ENCODE results near the gene CNPPD1. TPM values are rescaled to one million over a fixed set of nuclear protein-coding genes. Genes with fewer than 3 reads are reported as not detected.

CNPPD1 gene
- total RNA-seq, 1 experiment from 2014 or later, result 41.3 TPM

DNA sequence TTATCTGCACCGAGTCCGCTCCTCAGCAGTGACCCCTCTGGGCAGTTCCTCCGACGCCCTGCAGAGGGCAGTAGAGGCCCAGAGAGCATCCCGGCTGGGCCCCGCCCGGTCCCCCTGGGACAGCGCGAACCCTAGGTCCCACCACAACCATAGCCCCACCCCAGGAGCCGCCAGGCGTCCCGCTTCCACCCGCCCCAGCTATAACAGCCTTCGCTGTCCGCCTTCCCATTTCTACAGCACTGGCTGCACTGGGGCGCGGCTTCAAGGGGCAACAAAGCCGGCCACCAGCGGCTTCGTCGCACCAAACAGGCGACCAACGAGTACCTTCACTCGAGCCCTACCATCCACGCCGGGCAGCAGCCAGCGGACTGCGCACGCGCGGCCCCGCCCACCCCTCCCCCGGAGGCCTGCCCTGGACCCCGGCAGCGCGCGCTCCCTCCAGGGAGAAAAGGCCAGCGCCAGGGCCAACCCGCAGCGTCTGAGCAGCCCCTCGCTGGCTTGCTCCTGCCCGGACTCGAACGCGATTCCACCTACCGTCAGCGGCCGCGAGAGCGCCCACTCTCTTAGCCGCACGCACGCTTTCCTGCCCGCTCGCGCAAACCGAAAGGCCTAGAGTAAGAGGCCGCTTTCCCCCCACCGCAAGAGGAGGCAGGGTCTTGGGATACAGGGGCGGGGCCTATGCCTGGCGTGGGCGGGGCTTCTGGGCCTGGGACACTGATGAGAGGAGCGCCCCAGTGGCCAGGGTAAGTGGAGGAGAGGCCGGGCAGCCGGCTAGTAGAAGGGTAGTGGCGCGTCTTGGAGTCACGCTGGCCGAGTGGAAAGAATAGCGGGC is 16.3 kb downstream of the CNPPD1 start, which contains the start of gene NHEJ1:
Gene NHEJ1, minus strand, starts transcription at position 630 of the 832 bp plus-strand sequence. CDS start 2,453 bp downstream, outside the sequence.
- DNase-seq (ENCODE audit: low read depth), result peak; percentile 94

DNA sequence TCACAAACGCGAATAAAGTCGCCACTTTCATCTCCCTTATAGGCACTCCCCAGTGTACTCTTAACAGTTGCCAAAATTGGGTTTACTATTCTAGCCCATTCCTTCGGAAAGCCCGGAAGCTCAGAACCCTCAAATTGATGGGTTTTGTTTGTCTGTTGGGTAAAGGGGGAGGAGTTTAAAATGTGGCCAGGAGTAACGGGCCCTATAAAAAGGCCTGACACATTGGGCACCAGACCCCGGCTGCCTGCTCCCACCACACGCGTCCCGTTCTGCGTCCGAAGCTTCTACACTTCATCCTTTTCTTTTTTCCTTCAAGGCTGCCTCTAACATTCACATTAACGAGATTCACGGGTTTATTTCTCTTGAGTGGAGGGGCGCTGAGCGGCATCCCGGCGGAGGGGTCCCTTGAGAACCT is 16.9 kb downstream of the CNPPD1 start:
- no peak for DNase-seq (ENCODE audit: low read depth)

DNA sequence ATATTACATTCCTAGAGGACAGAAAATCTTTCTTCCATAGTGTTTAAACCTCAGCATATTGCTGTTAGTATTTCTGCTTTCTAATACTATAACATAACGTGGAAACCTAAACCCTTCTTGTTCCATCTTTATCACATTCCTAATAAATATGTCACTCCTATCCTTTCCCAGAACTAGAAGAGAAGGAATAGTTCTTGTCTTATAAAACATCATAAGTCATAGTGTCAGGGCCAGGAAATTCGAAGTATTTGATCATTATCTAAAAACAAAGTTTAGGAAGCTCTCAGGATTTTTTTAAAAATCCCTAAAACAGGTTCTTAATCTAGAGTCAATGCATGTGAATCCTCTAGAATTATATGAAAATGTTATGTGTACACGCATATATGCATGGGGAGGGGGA is 18.1 kb downstream of the CNPPD1 start:
- no peak for DNase-seq (ENCODE audit: low read depth)

DNA sequence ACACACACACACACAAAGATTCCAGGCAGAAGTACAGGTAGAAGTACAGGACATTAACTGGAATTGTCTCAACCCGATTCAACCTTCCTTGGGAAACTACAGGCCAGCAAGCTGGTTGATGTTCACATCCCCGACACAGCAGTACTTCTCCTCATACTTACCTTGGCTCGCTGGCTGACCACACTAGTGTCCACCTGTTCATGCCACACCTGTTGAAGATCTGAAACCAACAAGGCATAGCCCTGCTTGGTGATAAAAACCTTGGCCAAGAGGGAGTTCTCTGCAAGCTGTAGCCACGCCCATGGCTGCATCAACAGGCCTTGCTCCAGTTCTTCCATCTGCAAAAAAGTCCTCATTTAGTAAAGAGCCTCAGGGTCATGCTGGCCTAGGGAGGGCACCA is 18.7 kb downstream of the CNPPD1 start:
- no peak for DNase-seq (ENCODE audit: low read depth)

DNA sequence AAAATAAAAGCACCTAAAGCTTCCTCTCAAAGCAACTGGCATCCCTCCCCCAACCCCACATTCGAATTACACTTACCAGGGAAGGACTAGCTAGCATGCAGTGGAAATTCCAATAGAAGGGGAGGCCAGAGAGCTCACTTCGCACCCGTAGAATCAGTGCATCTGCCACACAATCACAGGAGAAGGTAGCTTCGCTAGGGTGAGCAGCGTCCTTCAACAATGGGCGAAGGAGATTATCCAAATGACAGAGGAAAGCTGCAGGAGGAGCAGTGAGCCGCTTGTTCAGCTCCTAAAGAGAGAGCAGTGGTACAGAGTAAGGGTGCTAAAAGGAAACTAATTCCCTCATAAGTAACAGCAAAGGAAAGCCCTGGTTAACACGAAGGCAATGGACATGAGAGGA is 19.3 kb downstream of the CNPPD1 start:
- no peak for DNase-seq (ENCODE audit: low read depth)

DNA sequence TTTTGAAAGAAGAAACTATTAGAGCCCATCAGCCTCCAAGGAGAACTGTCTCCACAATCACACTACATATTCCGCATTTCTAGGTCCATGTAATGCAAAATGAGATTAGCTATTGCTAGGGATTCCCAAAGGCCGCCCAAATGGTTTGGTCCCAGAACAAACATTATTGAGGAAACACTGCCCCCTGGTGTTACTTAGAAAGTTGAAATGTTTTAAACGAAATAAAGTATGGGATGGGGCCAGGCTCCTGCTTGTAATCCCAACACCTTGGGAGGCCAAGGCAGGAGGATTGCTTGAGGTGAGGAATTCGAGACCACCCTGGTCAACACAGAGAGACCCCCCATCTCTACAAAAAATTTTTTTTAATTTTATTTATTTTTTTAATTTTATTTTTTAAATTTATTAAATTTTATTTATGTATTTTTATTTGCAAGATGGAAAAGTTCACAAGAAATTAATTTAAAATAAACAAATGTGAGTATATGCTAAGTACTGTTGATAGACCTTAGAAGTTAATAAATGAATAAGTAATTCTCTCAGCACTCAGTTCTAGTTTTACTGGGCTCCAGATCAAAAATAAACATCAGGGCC is 21.6 kb downstream of the CNPPD1 start:
- peak; percentile 61 for DNase-seq (ENCODE audit: low read depth)

DNA sequence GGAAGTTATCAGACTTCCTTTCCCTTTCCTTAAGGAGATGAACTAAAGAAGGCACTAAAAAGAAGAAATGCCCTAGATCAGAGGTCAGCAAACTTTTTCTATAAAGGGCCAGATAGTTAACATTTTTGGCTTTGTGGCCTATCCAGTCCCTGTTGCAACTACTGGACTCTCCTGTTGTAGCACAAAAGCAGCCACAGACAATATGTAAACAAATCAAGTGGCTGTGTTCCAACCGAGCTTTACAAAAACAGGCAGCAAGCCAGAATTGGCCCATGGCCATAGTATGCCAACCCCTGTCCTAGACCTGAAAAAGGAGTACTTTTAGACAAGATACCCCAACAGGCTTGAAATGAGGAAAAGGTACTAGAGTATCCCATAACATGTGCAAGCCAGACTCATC is 27.1 kb downstream of the CNPPD1 start:
- DNase-seq (ENCODE audit: low read depth), result no peak

DNA sequence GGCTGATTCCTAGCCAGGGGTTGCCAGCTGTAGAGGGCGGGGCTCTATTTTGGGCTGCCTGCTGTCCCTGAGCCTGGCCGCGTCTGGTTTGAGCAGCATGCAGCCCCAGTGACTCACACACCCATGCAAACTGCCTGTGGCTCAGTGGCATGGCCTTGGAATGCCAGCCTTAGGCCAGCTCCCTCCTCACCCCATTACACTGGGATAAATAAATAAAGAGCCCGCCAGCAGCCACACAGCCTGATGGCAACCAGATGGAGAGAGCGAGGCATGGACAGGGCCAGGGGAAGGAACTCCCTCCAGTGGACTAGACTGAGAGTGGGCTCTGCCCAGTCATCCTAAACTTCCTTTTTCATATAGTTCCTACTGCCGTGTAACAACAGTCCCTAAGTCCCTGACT is 34.4 kb downstream of the CNPPD1 start:
- peak; percentile 96 for DNase-seq (ENCODE audit: low read depth)

DNA sequence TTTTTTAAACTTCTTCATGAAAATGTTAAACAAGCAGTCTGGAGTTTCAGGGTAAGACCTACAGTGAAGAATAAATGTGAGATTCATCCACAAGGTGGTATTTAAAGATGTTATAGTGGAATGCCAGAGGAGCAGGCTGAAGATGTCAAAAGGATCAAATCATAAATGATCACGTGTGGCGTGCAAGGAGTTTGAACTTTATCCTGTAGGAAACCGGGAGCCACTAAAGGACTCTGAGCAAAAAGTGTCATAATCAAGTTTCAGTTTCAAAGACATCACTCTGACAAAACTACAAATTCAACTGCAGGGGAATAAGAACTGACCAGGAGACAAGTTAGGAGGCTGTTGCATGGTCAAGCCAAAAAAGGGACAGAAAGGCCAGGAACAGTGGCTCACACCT is 36.0 kb downstream of the CNPPD1 start:
- no peak for DNase-seq (ENCODE audit: low read depth)

DNA sequence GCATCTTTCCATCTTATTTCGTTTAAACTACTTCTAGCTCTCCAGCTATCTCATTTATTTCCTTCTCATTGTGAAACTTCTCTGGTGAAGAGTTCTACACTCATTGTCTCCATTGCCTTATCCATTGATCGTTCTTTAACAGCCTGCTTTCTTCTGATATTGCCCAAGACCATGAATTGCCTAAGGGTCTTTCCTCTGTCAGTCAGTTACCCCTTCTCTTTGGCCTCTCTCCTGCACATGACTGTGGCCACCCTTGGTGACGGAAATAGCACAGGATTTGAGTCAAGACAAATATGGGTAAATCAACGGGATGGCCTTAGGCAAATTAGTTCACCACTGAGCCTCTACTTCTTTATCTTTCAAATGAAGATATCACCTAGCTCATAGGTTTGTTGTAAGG is 42.7 kb downstream of the CNPPD1 start:
- DNase-seq (ENCODE audit: low read depth), result no peak

DNA sequence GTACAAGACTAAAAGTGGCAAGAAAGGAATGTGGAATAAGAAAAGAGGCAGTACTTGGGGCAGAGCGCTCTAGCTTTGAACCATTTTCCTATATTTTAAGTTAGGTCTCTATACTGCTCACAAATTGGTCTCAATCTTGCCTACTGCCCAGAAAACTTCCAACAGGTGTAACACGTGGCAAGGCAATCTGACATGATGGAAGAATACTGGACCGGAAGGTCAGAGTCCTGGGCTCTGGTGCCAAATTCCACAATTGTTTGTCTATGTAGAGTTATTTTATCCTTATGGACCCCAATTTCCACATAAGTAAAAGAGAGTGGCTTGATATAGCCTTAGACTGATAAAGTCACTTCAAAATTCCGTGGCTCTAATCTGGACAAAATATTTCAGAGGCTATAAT is 45.0 kb downstream of the CNPPD1 start:
- DNase-seq (ENCODE audit: low read depth), result no peak

DNA sequence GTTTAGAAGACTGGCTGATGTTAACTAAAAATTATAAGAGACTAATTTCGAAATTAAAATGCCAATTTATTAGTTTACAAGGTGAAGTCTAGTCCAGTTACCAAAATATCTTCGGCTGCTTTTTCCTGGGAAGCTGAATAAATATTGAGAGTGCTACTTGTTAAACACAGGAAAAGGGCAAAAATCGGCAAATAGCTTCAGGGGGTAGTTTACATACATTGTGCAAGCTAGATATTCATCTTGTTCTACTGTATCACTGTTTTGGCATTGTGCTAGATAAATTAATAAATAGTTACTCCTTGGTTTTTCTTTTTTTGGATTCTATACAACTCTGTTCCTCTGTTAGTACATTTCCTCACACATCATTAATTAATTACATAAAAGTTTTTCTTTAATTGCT is 45.4 kb downstream of the CNPPD1 start:
- no peak for DNase-seq (ENCODE audit: low read depth)

DNA sequence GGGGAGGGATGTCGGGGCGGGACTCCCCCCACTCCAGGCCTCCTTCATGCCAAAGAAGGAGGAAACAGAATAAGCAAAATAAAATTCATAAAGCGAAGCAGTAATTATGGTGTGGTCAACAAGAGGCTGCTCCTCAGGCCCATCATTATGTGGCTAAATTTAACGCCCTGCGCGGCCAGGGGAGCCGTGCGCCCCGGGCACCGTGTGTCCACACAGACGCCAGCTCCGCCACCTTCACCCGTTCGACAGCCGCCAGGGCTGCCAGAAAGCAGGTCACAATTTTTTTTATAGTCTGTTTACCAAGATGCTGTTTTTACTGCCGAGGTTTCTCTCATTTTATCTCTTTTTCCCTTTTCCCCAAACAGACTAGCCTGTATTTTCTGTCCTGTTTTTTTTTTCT is 47.1 kb downstream of the CNPPD1 start:
- DNase-seq (ENCODE audit: low read depth), result no peak

DNA sequence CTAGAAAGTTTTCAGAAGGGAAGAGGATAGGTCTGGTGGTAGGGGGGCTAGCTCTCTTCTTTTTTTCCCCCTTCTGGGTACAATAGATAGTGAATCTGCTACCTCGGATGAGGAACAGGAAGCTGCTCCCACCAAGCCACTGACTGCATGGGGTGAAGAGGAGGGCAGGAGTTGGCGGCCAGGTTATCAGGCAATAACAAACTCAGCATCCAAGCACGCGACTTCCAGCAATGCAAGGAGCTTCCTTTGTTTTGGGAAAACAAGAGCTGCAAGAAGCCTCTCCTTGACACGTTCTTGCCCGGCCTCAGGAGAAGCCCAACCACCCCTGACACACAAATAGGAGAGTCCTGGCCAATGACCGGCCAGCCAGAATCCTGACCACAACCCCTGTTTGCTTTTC is 48.3 kb downstream of the CNPPD1 start:
- DNase-seq (ENCODE audit: low read depth), result no peak

DNA sequence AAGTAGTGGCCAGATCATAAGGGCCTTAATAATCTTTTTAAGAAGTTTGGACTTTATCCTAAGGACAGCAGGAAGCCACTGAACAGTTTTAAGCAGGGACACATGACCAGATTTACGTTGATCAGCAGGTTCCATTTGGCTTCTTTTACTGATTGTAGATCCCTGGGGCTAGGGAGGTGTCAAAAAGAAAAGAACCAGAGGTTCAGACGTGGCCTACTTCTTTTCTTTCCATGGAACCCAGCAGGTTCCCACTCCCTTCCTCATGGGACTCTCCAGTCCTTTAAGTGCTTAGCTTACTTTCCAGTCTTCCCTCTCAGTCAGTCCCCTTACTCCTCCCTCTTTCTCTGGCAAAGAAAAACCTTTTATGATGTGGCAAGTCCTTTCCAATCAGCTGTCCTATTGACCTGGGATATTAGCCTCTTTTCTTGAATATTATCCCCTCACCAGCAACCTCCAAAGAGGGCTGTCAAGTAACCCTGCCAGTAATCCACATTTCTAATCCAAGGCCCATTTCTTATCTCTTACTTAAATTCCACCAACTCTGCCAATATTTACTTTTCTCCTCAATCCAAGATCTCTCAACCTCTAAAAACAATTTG is 49.6 kb downstream of the CNPPD1 start:
- no peak for DNase-seq (ENCODE audit: low read depth)

DNA sequence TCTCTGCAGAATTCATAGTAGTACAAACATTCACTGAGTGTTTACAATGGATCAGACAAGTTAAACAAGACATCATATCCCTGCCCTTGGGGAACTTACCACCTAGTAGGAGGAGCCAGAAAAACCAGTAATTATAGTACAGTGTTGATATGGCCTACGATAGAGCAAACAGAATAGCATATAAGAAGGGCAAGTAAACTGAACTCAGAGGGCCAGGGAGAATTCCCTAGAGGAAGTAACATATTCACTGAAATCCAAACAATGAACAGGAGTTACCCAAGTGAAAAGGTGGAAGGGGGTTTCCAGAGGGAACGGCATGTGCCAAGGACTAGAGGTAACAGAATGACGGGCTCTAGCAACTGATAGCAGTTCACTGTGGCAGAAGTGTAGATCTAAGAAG is 50.2 kb downstream of the CNPPD1 start:
- no peak for DNase-seq (ENCODE audit: low read depth)

DNA sequence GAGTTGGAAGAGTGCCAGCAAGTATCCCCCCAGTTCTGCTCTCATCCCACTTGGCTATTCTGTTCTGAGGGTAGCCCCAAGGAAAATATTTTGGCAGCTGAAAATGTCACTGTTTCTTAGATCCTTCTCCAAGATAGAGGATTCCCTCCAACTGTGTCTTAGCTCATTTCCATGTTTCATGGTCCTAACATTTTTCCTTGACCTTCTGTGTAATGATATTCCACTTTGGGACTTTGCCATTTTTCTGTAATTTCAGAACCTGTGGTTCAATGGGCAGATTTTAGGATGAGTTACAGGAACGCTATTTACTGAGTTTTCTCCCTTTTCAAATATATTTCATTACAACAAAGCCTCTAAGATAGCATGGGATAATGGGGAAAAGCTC is 50.8 kb downstream of the CNPPD1 start:
- no peak for DNase-seq (ENCODE audit: low read depth)

DNA sequence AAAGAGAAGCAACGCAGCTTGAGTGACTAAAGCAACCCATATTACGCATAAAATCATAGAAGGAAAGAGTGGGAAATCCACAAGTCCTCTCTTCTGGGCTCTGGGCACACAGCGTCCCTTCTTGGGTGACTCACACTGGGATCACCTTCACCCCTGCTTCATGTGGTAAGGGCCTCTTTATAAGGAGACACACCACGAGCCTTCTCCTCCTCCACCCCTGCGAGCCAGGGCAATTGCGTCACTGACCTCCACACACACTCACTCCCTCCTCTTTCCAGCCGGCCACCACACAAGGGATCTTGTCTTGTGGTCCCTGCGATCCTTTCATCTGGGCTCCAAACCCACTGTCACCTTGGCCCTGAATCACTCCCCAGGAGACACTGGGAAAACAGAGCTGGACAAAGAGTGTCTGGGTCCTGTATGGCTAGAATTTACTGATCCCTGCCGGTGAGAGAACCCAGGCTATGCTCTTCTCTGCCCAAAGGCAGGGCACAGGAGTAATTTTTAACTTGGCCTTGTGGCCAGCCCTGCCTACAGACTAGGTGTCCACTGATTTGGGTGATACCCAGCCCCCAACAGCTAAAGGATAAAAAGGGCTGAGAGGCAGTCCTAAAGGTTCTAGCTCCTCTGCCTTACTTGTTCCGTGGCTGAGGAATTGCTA is 51.4 kb downstream of the CNPPD1 start:
- DNase-seq (ENCODE audit: low read depth), result peak; percentile 93

DNA sequence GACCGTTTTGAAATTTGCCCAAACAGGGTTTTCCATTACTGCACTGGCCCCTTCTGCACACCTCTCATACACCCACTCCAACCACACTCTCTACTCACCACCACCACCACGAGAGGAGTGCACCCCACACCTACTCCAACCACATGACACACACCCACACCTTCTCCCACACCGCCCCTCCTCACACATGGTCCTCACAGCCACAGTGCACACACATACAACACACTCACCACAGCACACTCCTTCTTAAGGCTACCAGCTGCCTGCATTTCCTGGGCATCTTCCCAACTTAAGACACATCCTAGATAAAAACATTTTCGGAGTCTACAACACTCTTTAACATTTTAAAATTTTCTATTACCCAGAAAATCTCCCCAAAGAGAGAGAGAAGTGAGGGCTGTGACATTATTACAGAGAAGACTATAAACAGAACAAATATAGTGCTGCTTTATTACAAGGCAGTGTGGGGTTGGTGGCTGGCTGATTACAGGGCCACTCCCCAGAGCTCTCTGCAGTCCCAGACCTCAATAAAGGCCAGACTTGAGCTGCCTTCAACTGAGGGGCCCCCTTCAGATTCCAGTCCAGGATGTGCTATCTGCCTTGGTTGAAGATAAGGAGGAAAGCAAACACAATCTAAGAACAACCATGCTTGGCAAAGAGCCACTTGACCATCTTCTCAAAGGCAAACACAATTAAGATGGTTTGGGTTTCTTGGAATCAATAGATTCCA is 52.2 kb downstream of the CNPPD1 start:
- DNase-seq (ENCODE audit: low read depth), result peak; percentile 7

DNA sequence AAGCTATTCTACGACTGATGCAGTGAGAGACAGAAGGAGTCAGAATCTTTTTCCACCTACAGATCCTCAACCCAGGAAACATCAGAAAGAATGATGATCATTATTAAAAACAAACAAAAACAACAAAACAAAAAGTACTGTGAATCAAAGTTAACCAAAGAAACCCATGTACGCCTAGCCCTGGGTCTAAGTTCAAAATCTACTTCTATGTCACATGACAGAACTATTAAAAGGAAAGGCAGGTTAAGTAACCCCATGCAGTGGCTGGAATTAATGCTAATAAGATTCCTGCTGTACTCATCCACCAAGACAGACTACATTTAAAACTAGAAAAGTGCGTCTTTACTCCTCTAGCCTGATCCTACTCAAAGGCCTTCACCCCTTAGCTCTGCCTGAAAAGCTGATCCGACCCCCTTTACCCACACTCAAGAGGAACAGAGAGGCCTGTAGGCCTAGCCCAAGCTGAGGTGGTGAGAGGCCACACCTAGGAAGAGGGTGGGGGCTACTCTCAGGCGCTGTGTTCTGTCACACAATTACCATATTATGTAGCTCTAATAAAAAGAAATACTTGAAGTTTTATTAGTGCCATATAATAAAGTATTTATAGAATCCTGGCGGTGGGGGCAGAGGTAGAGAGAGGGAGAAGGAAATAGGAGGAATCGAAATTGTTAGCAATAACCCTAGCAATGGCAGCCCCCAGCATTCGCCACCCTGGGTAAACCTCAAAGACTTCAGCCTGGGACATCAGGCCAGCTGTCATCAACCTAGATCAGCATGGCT is 53.2 kb downstream of the CNPPD1 start:
- DNase-seq (ENCODE audit: low read depth), result no peak
